Measurements from ENCODE around the gene CST11.
A peak's percentile ranks its signal among the peaks of the same experiment; 100 is the strongest.

Gene CST11

DNA sequence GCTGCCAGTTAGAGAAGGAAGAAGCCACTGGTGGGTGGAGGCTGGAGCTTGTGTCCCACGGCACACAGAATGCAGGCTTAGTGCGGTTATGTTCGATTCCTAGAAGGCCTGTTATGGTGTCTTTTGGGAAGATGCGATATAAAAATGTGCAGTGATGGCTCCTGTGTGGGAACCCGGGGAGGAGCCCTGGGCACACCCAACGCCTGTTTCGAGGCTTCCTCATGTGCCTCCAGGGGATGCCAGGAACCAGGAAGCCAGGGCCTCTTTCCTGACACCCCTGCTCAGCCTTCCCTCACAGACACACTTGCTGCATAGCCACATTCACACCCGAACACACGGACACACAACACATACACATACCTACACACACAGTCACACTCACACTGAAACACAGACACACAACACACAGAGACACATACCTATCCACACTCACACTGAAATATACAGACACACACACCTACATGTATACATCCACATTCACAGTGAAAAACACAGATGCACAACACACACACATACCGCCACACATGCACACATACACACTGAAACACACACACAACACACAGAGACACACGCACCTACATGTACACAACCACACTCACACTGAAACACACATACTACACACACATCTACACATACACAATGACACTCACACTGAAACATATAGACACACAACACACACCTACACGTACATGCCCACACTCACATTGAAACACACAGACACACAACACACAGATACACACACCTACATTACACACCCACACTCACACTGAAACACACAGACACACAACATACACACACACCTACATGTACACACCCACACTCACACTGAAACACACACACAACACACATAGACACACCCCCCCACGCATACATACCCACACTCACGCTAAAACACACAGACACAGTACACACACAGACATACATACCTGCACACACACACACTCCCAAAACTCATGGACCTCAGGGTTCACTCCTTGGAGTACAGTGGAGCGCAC is 1.2 kb upstream of the CST11 start:
- no peak for DNase-seq (ENCODE audit: low spot score)

DNA sequence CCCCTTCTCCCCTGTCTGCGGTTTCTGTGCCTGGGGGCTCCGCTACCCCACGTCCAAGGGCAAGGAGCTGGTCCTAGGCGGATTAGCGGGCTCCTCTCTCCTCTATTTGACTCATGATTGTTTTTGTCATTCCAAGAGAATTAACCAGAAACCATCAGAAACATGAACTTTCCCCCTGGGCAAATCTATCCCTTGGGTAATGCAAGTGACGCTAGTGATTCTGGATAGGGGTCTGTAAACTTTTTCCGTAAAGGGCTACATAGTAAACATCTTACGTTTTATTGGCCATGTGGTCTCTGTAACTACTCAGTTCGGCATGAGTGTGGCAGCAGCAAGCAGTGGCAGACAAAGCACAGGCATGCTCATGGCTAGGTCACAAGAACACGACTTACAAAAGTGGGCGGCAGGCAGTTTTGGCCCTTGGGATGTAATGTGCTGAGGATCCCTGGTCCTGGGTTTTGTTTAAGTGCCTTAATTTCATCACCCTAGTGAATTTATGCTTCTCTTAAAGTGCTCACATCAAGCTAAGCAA is 654 bp downstream of the CST11 start:
- DNase-seq (ENCODE audit: low spot score): no peak

GRCh38 chr20:23450877-23451276 is 1.8 kb downstream of the CST11 start:
- DNase-seq (ENCODE audit: low spot score): no peak

DNA sequence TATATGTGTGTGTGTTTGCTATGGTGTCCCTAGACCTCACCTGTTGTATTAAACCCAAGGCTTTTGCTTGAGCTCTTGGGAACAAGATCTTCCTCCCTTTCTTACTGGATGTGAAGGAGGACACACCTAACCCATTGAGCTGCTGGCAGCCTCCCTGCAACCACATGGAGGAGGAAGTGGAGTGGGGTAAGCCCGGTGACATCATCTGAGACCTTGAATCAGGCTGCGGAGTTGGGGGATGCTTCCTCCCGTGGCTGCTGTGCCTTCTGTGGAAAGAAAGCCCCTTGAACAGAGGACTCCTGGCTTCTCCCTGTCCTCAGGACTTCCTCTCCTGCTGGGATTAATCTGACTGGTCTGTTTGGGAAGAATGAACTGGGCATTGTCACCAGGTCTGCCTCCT is 3.3 kb downstream of the CST11 start:
- no peak for DNase-seq (ENCODE audit: low spot score)

DNA sequence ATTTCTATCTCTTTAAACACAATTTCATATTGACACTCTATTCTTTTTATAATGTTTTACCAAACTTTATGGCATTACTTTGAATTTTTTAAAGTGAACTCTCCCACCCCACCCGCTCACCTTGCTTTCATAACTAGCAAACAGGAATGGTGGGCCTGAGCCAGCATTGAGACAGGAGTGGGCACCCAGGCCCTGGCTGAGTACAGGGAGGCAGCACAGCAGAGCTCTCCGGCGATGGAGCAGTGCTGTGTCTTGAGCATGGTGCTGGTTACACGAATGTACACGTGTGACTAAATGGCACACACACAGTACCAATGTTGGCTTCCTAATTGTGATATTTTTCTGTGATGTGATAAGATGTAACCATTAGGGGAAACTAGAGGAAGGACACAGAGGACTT is 4.5 kb downstream of the CST11 start:
- DNase-seq (ENCODE audit: low spot score): no peak

DNA sequence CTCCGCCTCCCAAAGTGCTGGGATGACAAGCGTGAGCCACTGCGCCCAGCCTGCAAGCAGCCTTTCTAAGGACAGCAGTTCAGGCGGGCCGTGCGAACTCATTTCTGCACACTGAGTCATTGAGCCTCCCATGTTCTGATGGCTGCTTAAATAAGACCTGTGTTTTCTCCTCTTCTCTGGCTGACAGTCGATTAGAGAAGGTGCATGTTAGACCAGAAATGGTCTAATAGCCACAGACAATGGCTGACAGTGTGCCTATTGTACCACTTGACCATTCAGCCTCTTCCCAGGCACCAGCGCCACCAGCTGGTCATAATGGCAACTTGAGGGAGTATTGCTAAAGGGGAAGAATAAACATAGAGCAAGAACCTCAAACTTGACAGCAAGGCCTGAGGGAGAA is 6.2 kb downstream of the CST11 start:
- DNase-seq (ENCODE audit: low spot score): peak; percentile 84

GRCh38 chr20:23445596-23446217 is 7.0 kb downstream of the CST11 start:
- DNase-seq (ENCODE audit: low spot score): no peak

DNA sequence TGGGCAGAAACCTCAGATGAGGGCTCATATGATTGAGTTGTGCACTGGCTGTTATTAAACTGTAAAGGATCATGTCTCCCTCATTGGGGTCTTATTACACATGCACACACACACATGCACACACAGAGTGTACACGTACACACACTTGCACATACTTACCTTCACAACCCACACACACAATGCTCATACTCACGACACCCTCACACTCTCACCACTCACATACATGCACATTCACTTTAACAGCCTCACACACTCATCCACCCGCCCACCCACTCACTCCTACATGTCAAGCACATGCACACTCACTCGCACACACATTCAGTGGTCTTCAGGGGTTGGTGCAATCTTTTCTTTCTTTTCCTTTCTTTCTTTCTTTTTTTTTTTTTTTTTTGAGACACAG is 7.8 kb downstream of the CST11 start:
- no peak for DNase-seq (ENCODE audit: low spot score)

DNA sequence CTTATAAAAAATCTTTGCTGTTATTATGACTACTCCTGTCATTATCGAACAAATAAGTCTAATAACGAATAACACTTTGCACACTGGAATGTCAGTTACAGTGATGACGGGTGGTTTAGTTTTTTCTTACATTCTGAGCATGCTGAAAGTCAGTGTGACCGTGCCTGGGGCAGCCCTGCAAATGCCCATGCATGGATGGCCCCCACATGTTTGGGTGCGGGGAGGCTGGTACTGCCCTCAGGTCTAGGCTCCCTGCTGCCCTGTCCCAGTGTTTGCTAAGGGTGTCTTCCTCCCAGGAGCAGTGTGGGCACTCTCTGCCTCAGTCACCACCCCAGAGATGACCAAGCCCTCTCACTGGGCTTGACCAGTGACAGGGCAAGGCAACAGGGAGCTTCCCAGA is 10.2 kb downstream of the CST11 start:
- DNase-seq (ENCODE audit: low spot score): no peak

- peak; percentile 88 for DNase-seq (ENCODE audit: low spot score)
Observed at GRCh38 chr20:23441850-23442313, 10.8 kb downstream of the CST11 start.

GRCh38 chr20:23440004-23440403 is 12.7 kb downstream of the CST11 start:
- no peak for DNase-seq (ENCODE audit: low spot score)

DNA sequence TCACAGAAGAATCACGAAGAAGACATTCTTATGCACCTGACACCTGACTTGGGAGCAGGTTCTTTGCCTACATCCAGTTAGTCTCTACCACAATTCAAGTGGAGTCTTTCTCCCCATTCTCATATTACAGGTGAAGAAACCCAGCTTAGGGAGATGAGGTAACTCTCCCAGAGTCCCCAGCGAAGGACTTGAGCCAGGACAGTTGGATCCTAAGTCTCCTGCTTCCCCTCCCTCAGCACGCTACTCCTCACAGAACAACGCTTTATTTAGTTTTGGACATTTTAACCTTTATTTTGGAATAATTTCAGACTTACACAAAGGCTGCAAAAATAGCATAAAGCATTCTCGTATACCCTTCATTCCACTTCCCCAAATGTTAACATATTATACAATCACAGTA is 14.0 kb downstream of the CST11 start:
- DNase-seq (ENCODE audit: low spot score): no peak

GRCh38 chr20:23437126-23437899 is 15.4 kb downstream of the CST11 start:
- DNase-seq (ENCODE audit: low spot score): no peak

DNA sequence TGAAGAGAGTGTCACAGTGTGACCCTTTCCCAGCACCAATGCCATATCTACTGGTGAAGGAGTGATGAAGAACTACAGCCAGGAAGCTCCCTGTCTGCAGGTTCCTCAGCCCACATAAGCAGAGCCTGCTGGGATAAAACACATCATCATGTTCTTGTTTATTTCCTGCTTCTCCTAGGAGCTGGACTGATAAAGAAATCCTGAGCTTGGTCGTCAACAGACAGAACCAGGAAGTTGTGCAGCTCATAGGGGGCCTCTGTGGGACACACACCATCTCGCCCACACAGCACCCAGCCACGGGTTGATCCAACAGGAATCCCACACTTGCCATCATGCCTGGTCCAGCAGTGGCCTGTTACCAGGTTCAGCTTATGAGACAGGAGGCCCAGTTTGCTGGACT is 16.0 kb downstream of the CST11 start:
- no peak for DNase-seq (ENCODE audit: low spot score)

DNA sequence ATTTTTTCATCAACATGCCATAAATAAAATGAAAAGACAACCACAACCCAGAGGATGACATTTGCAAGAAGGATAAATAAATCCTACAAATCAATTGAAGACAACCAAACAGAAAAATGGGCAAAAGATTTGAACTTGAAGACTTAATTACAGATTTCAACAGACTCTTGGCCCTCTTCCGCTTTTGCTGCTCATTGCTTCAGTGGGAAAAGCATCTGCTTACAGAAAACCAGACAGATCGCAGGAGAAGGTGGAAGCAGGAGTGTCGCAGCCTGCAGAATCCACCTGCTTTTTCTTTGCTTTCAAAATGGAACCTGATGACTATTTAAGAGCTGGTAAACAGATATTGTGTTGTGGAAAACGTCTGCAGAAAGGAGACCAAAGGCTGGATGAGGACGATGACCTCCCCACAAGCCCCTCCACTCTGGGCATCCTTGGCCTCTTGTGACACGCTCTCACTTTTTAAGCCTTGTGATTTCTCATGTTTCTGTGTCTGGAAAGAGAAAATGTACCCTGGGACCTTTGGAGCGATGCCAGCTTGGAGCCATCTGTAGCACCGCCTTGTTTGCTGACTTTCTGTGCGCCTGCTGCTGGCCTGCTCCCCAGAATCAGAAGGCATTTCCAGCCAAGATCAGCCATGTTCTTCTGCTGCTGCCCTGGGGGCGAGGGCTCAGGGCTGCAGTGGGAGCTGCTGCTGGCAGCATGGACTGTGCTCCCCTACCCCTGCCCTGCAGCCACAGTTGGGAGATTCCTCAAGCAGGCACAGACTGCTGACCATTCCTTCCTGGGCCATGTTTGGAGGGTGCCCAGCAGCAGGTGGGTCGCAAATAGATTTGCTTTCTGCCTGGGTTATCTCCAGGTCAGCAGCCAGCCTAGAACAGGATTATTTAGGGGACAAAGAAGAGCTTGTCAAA is 16.8 kb downstream of the CST11 start:
- peak; percentile 67 for DNase-seq (ENCODE audit: low spot score)

- DNase-seq (ENCODE audit: low spot score): no peak
Observed at GRCh38 chr20:23434521-23435313, 18.0 kb downstream of the CST11 start.

- no peak for DNase-seq (ENCODE audit: low spot score)
Observed at GRCh38 chr20:23433628-23434027, 19.0 kb downstream of the CST11 start.

DNA sequence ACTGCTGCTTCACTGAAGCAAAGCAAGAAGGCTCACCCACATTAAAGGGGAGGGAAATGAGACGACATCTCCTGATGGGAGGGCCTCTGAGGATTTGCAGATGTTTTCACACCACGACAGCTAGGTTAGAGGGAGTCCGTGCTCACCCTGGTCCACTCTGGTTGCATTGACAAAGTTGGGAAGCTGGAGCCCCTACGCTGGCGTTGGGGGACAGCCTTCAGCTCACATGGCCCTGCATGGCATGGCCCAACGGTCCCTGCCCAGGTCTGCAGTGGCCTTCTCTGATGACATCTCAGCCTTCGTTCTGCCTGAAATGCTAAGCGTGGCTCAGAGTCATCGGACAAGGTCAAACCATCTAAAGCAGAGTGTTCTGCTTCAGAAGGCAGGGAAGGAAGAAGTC is 27.5 kb downstream of the CST11 start:
- DNase-seq (ENCODE audit: low spot score): no peak

GRCh38 chr20:23420943-23421931 is 31.4 kb downstream of the CST11 start, which contains the start of gene NAPB:
Gene NAPB, minus strand, starts transcription at chr20:23421488. Its CDS starts 86 bp downstream, at chr20:23421402.
- DNase-seq (ENCODE audit: low spot score): peak; percentile 95
